Activated CD8-positive, alpha-beta T cell treated with anti-CD3 and anti-CD28 coated beads for 36 hours (primary cell): ENCODE measurements around the gene FOXJ2. TPM values are rescaled to one million over a fixed set of nuclear protein-coding genes. Genes with fewer than 3 reads are reported as not detected.

Experiments used
- ATAC-seq: fragments of 200-7000 bp; cut with Tn5 transposase; one replicate; pipeline ENCODE4 v1.10.0; 2021; ENCODE audit warnings: mild to moderate bottlenecking, moderate library complexity
- CTCF ChIA-PET: fragments of 350-600 bp; sonication (Branson Sonifier 250); formaldehyde crosslinking; loops from one replicate; lab custom pipeline; 2021; ENCODE audit warnings: antibody characterized with exemption; lab: Charles Lee
- POLR2A ChIA-PET: fragments of 350-600 bp; sonication (Branson Sonifier 250); formaldehyde crosslinking; loops from one replicate; lab custom pipeline; 2021; ENCODE audit warnings: antibody characterized with exemption; lab: Charles Lee
- DNase-seq: peaks from one replicate; pipeline ENCODE4 v3.0.0-alpha.2; 2020
- H3K27ac Mint-ChIP-seq: one replicate; pipeline ENCODE4 v1.8.0; 2021; ENCODE audit warnings: mild to moderate bottlenecking, mixed read lengths
- H3K27me3 Mint-ChIP-seq: one replicate; pipeline ENCODE4 v1.8.0; 2021; ENCODE audit warnings: mixed read lengths
- H3K36me3 Mint-ChIP-seq: one replicate; pipeline ENCODE4 v1.8.0; 2021; ENCODE audit warnings: low read depth, mixed read lengths
- H3K4me1 Mint-ChIP-seq: one replicate; pipeline ENCODE4 v1.8.0; 2021; ENCODE audit warnings: low read depth, mixed read lengths
- H3K4me3 Mint-ChIP-seq: one replicate; pipeline ENCODE4 v1.8.0; 2021; ENCODE audit warnings: mild to moderate bottlenecking, moderate library complexity, mixed read lengths
- H3K9me3 Mint-ChIP-seq: one replicate; pipeline ENCODE4 v1.8.0; 2021; ENCODE audit warnings: mixed read lengths
- intact Hi-C: fragments of 100-400 bp; cut with micrococcal nuclease; formaldehyde crosslinking; loops from one replicate; pipeline ENCODE4 v1.10.0; 2022
- total RNA-seq, 2 experiments: library from RNA; stranded (reverse); gene quantifications; one replicate each; pipeline ENCODE4 v1.2.3, GENCODE V29; 2021
- TF ChIP-seq, protein P1 (sequence below): fragments of 200-600 bp; IDR thresholded peaks from one replicate; pipeline ENCODE4 v1.8.0; 2022; ENCODE audit warnings: antibody characterized with exemption, mild to moderate bottlenecking

Gene FOXJ2
- total RNA-seq, 2 experiments from 2014 or later: 11.1 to 12.8 TPM

DNA sequence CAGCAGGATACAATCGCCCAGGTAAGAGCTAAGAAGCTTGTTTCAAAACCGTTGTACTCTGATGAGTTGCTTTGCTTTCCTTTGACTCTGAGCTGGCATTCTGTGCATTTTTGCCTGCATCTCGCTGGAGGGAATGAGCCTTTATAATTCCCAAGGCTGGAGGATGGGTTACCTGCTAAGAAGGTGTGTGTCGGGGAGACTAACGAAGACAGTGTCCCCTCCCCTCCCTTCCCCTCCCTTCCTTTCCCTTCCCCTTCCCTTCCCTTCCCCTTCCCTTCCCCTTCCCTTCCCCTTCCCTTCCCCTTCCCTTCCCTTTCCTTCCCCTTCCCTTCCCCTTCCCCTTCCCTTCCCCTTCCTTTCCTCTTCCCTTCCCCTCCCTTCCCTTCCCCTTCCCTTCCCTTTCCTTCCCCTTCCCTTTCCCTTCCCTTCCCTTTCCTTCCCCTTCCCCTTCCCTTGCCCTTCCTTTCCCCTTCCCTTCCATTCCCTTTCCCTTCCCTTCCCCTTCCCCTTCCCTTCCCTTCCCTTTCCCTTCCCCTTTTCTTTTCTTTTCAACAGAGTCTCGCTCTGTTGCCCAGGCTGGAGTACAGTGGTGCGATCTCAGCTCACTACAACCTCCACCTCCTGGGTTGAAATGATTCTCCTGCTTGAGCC is 18.2 kb downstream of the FOXJ2 start:
- no peak overlapping the region for H3K4me3 Mint-ChIP-seq
- intact Hi-C loops: no loop called here
- DNase-seq: no peak

DNA sequence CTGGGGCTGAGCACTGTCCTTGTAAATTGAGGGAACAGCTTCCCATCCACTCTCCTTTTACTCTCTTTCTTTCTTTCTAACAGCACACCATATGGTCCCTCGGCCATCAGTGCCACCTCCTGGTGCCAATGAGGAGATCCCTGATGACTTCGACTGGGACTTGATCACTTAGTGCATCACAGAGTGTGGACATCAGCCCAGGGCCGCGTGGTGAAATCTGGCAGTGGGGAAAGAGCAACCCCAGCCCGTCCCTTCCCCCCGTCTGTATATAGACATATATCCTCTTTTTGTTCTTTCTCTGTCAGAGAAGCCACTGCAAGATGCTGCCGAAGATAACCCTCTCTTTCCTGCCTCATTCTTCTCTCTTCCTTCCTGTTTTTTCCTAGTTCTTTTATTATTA is 20.2 kb downstream of the FOXJ2 start:
- TF ChIP-seq, protein P1, sequence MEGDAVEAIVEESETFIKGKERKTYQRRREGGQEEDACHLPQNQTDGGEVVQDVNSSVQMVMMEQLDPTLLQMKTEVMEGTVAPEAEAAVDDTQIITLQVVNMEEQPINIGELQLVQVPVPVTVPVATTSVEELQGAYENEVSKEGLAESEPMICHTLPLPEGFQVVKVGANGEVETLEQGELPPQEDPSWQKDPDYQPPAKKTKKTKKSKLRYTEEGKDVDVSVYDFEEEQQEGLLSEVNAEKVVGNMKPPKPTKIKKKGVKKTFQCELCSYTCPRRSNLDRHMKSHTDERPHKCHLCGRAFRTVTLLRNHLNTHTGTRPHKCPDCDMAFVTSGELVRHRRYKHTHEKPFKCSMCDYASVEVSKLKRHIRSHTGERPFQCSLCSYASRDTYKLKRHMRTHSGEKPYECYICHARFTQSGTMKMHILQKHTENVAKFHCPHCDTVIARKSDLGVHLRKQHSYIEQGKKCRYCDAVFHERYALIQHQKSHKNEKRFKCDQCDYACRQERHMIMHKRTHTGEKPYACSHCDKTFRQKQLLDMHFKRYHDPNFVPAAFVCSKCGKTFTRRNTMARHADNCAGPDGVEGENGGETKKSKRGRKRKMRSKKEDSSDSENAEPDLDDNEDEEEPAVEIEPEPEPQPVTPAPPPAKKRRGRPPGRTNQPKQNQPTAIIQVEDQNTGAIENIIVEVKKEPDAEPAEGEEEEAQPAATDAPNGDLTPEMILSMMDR: no peak
- Mint-ChIP-seq H3K27me3 (no peaks in the 10 kb centered on the region), H3K36me3 (peaks cover 27% of the 10 kb centered on the region), H3K4me1 (peaks cover 16% of the 10 kb centered on the region), H3K27ac (no peak overlapping the region), H3K4me3 (no peak overlapping the region), H3K9me3 (no peaks in the 10 kb centered on the region)
- ChIA-PET POLR2A (no interaction called here), CTCF (interaction anchor here (13.1 kb wide), 1 partner anchor 25 kb away, joined by 269 read pairs; the partner anchor contains the start of gene NECAP1)
- DNase-seq (no peak), ATAC-seq (no peak)
- intact Hi-C loops: no loop called here

More for the DNA sequence above, 18.2 kb downstream of the FOXJ2 start:
- ChIA-PET CTCF (interaction anchor here (1.2 to 13.1 kb wide), 2 partner anchors 10 to 27 kb away, joined by 4 to 269 read pairs; partner anchors contain the start of gene NECAP1), POLR2A (interaction anchor here (1.6 kb wide), 1 partner anchor 27 kb away, joined by 3 read pairs; no protein-coding TSS in a partner anchor)
- TF ChIP-seq, protein P1: no peak
- Mint-ChIP-seq H3K27me3 (no peaks in the 10 kb centered on the region), H3K36me3 (peaks cover 45% of the 10 kb centered on the region), H3K9me3 (no peaks in the 10 kb centered on the region), H3K27ac (no peak overlapping the region), H3K4me1 (peaks cover 13% of the 10 kb centered on the region)
- ATAC-seq: no peak

DNA sequence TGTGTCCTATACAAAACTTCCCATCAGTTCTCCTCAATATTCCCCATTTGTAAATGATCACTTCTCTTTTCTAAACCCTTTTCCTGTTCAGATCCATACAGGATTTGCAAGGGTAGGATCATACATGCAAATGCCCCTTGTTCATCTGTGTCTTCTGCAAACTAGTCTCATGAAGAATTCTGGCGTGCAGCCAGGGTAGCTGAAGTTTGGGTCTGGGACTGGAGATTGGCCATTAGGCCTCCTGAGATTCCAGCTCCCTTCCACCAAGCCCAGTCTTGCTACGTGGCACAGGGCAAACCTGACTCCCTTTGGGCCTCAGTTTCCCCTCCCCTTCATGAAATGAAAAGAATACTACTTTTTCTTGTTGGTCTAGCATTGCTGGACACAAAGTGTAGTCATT is 22.3 kb downstream of the FOXJ2 start:
- TF ChIP-seq, protein P1: no peak
- H3K4me3 Mint-ChIP-seq: no peak overlapping the region
- ChIA-PET POLR2A (interaction anchor here (1.2 kb wide), 1 partner anchor 27 kb away, joined by 4 read pairs; no protein-coding TSS in a partner anchor), CTCF (interaction anchor here (1.6 to 2.0 kb wide), 2 partner anchors 9 to 23 kb away, joined by 5 to 9 read pairs; no protein-coding TSS in a partner anchor)
- peaks cover 17% of the 10 kb centered on the region for H3K4me1 Mint-ChIP-seq
- ATAC-seq (no peak), DNase-seq (no peak)
- no peak overlapping the region for H3K27ac Mint-ChIP-seq
- H3K36me3 Mint-ChIP-seq: peaks cover 9% of the 10 kb centered on the region
- intact Hi-C loops: no loop called here
- no peaks in the 10 kb centered on the region for H3K27me3 Mint-ChIP-seq
- no peaks in the 10 kb centered on the region for H3K9me3 Mint-ChIP-seq

DNA sequence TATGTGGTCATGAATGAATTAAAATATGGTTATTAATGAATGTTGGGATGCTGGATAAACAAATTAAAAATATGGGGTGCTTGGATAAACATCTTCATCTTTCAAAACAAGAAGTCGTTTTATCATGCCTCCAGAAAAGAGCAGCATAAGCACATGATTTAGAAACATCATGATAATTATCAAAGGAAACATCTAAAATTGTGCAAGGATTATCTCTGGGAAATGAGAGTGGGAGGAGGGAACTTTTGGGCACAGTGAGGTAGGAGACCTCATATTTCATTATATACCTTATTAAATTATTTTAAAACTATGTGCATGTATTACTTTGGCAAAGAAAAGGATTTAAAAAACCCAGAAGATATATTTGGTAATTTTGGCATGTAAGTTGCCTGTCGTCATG is 24.8 kb downstream of the FOXJ2 start:
- TF ChIP-seq, protein P1: no peak
- ATAC-seq: no peak
- no peaks in the 10 kb centered on the region for H3K9me3 Mint-ChIP-seq
- intact Hi-C loops: no loop called here
- H3K4me3 Mint-ChIP-seq: no peak overlapping the region
- no peak for DNase-seq
- no peaks in the 10 kb centered on the region for H3K27me3 Mint-ChIP-seq
- ChIA-PET POLR2A (interaction anchor here (1.0 kb wide), 1 partner anchor 24 kb away, joined by 3 read pairs; no protein-coding TSS in a partner anchor), CTCF (interaction anchor here (1.3 to 5.0 kb wide), 5 partner anchors 9 to 124 kb away, joined by 4 to 21 read pairs (median 5); partner anchors contain the start of gene C3AR1)
- peaks cover 19% of the 10 kb centered on the region for H3K4me1 Mint-ChIP-seq
- H3K27ac Mint-ChIP-seq: no peak overlapping the region
- H3K36me3 Mint-ChIP-seq: peaks cover 6% of the 10 kb centered on the region

DNA sequence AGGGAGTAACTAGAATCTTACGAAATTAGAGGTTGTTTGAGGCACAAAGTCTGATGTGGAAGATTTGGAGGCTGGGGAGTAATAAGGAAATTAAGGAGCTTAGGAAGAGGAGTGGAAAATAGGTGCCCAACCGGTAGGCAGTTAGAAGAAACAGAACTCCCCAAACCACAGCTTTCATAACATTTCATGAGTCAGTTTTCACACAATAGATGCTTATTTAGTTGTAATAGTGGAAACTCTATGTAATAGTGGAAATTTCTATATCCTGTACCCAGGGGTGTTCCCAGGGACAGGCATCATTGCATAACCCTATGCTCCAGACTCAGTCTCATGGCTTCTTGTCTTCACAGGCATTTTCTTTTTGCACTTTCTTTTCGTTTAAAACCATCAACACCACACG is 25.3 kb downstream of the FOXJ2 start:
- Mint-ChIP-seq H3K9me3 (no peaks in the 10 kb centered on the region), H3K36me3 (peaks cover under 1% of the 10 kb centered on the region), H3K27ac (no peak overlapping the region), H3K27me3 (no peaks in the 10 kb centered on the region), H3K4me3 (no peak overlapping the region), H3K4me1 (peaks cover 19% of the 10 kb centered on the region)
- DNase-seq (no peak), ATAC-seq (no peak)
- ChIA-PET POLR2A (no interaction called here), CTCF (interaction anchor here (1.3 to 5.0 kb wide), 3 partner anchors 10 to 20 kb away, joined by 4 to 21 read pairs (median 15); no protein-coding TSS in a partner anchor)
- TF ChIP-seq, protein P1: no peak
- intact Hi-C loops: no loop called here
